Measurements from ENCODE around the gene SLC4A1.

DNA sequence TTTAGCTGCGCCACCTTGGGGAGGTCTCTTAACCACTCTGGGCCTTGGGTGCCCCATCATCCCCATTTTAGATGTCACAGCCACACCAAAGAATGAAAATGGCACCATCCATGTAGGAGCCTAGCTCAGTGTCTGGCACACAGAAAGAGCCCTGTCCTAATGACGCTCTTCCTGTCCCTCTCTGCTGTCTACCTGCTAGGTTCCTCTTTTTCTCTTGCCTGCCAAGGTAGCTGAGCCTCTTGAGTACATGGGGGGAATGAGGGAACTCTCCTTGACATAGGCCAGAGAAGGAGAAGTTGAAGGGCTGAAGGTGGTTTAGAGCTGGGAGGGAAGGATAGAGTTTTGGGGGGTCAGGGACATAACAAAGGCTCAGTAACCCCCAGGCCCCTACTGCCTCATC, 42.3 kb upstream of the SLC4A1 start:
- TF ChIP-seq, protein P1, sequence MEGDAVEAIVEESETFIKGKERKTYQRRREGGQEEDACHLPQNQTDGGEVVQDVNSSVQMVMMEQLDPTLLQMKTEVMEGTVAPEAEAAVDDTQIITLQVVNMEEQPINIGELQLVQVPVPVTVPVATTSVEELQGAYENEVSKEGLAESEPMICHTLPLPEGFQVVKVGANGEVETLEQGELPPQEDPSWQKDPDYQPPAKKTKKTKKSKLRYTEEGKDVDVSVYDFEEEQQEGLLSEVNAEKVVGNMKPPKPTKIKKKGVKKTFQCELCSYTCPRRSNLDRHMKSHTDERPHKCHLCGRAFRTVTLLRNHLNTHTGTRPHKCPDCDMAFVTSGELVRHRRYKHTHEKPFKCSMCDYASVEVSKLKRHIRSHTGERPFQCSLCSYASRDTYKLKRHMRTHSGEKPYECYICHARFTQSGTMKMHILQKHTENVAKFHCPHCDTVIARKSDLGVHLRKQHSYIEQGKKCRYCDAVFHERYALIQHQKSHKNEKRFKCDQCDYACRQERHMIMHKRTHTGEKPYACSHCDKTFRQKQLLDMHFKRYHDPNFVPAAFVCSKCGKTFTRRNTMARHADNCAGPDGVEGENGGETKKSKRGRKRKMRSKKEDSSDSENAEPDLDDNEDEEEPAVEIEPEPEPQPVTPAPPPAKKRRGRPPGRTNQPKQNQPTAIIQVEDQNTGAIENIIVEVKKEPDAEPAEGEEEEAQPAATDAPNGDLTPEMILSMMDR (conservative IDR thresholded peaks at IDR 0.05 in 1 of 2, IDR thresholded peaks at IDR 0.05 in 1 of 2; ENCODE audit: extremely low read depth in 1 of 2, insufficient read depth in 1 of 2, low read depth in 1 of 2, low read length in 2 of 2) = no peak
- TF ChIP-seq EZH2 (IDR thresholded peaks at IDR 0.05; ENCODE audit: borderline replicate concordance, low read length) = no peak
